Adipose tissue (tissue), 3 donors: Measurements from ENCODE around the gene ST3GAL2. TPM values are rescaled to one million over a fixed set of nuclear protein-coding genes. Genes with fewer than 3 reads are reported as not detected.
"Not testable (repeated sequence)": the region's sequence is repeated elsewhere in the genome, so short reads cannot be mapped to it uniquely, and the experiment has no call there.

Source experiments
- H3K27ac ChIP-seq: one replicate; pipeline ENCODE4 v1.5.1; 2013; ENCODE audit warnings: low read depth, low read length
- WGBS, 3 donors: extraction: QIAGEN DNeasy Blood & Tissue Kit; methylation state at CpG; one replicate each; pipeline ENCODE4 v1.1.7; 2013; 5-methylcytosine and 5-hydroxymethylcytosine counted together
- polyA plus RNA-seq, 3 donors: library from polyadenylated mRNA; stranded (reverse); fragments of 200-250 nt; gene quantifications; one replicate each; pipeline ENCODE4 v1.2.3, GENCODE V29; 2013
- donor health status: healthy with polysubstance abuse.
- donor health status: Bipolar disorder and iron deficiency.
- donor health status: healthy.

Gene ST3GAL2
- polyA plus RNA-seq, 3 donors, result 3.3 to 11.9 (median 10.5) TPM

DNA sequence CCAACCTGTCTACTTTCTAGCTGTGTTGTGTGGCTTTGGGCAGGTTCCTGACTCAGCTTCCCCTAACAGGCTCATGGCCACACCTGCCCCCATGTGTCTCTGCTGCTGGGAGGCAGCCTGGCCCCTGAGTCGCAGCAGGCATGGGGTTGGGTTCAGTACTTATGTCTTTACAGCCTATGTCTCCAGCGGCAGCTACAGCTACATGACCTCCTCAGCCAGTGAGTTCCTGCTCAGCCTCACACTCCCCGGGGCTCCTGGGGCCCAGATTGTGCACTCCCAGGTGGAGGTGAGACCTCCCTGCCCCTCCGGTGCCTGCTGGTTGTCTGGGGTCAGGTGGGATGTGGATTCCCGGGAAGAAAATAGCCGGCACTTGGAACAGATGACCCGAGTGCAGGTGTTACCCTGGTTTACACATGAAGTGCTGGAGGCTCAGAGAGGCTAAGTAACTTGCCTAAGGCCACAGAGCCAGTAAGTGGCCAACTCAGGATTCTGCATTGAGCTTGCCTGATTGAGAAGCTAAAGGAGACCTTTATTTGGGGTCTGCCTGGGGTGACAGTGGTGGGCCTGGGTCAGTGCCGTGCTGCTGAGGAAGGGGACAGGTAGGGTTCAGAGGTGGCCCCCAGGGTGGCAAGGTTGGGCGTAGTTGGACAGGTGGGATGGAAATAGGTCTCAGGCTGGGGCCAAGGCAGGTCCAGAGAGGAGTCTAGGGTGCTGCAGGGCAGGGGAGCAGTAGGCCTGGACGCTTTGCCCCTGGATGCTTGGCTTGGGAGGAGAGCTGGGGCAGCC lies 31.4 kb upstream of the ST3GAL2 start:
- H3K27ac ChIP-seq, result no peak overlapping the region
- 93 to 95% (median 93%) methylated on average over 10 of the region's 10 CpGs for WGBS, 3 donors

DNA sequence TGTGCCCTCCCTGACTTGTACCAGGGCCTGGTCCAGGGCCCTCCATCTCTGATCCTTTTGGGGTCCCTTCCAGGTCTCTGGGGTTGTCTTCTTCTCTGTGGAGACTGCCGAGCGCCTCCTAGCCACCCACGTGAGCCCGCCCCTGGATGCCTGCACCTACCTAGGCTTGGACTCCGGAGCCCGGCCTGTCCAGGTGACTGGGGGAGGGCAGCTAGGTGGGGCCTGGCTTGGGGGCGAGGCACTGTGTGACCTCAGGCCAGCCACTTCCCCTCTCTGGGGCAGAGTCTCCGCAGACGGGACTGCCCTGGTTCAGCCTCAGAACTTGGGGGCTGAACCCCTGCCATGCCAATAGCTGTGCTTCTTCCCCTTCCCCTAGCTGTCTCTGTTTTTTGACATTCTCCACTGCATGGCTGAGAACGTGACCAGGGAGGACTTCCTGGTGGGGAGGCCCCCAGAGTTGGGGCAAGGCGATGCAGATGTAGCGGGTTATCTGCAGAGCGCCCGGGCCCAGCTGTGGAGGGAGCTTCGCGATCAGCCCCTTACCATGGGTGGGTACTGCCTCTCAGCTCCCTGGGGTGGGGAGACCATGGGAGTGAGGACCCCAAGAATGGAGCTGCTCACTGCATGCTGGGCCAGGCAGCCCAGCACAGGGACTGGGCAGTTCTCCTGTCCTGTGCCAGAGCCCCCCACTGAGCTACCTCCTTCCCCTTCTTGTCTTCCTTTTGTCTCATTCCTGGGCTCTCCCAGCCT lies 30.1 kb upstream of the ST3GAL2 start:
- 90 to 96% (median 93%) methylated on average over 14 to 16 of the region's 16 CpGs for WGBS, 3 donors
- no peak overlapping the region for H3K27ac ChIP-seq

DNA sequence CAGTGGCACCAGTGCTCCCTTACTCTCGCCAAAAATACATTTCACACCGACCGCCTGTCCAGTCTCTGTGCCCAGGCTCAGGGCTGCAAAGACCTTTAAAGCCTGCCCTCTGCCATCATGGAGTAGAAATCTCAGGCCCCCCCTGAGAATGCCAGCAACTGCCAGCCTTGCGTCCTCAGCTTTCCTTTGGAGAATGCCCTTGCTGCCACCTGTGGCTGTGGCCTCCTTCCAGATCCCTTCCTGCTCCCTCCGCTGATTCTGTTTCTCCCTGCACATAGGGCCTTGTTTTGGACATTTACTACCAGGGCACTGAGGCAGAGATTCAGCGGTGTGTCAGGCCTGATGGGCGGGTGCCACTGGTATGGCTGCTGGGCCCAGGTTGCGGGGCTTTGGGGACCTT lies 28.7 kb upstream of the ST3GAL2 start:
- H3K27ac ChIP-seq, result no peak overlapping the region
- WGBS, 3 donors, result 87 to 96% (median 95%) methylated on average over 8 of the region's 8 CpGs

DNA sequence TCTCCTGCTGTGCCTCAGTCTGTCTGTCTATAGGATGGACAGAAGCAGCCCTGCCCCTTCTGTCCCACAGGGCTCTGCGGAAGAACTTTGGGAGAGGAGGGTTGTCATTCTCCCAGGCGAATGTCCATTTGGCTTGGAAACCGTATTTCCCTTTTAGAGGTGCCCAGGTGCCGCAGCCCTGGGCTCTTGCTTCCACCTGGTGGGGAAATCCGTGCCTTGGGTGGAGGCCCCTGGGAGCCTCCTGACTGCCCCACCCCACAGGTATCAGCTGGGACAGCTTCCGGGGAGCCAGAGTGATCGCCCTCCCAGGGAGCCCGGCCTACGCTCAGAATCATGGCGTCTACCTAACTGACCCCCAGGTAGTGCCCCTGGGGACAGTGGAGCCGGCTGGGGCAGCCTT lies 28.2 kb upstream of the ST3GAL2 start:
- no peak overlapping the region for H3K27ac ChIP-seq
- WGBS, 3 donors, result 89 to 91% (median 90%) methylated on average over 11 of the region's 11 CpGs

DNA sequence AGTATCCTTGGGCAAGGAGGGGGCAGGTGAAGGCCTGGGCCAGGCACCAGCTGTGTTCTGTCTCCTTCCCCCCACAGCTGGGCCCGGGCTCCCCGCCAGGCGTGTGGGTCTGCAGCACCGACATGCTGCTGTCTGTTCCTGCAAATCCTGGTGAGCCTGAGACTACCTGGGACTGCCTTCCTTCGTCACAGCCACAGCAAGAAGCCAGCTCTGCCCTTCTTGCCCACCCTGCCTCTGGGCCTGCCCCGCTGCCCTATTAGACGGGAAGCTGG lies 27.8 kb upstream of the ST3GAL2 start:
- WGBS, 3 donors, result 81 to 84% (median 83%) methylated on average over 7 of the region's 7 CpGs
- H3K27ac ChIP-seq, result no peak overlapping the region

DNA sequence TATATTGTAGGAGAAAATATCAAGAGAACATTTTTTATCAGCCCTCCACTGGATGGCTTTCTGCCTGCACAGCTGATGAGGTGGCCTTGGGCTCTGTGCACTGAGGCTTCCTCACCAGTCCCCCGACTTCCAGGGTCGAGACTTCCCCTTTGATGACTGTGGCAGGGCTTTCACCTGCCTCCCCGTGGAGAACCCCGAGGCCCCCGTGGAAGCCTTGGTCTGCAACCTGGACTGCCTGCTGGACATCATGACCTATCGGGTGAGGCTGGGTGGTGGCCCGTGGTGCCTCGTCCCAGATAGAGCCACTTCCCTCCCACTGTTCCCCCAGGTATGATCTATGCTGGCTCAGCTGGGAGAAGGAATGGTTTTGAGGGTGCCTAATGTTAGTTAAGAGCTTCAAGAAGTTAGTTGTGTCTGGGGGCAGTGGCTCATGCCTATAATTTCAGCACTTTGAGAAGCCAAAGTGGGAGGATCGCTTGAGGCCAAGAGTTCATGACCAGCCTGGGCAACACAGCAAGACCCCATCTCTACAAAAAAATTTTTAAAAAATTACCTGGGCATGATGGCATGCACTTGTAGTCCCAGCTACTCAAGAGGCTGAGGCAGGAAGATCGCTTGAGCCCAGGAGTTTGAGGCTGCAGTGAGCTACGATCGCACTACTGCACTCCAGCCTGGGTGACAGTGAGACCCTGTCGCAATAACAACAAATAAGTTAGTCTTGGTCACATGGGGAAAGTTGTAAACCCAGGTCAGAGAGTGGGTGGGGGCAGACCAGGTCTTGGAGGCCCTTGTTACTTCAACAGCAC lies 27.3 kb upstream of the ST3GAL2 start:
- no peak overlapping the region for H3K27ac ChIP-seq
- 86 to 94% (median 88%) methylated on average over 13 of the region's 13 CpGs for WGBS, 3 donors

DNA sequence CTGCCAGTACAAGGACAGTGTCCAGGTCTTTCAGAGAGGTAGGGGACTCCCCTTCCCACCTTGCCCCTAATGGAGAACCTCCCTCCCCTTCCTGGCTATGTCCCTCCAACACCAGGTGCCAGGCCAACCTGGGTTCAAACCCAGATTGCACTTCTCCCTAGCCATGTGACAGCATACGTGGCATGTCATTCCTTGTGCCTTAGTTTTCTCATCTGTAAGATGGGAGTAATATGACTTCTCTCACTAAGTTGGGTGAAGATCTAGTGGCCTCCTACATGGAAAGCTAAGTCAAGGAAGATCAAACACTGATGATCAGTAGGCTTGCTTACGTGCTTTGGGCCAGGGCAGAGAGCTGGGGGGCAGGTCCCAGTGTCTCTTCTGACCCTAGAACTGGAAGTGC lies 24.3 kb upstream of the ST3GAL2 start:
- 94 to 98% (median 97%) methylated on average over 2 of the region's 2 CpGs for WGBS, 3 donors

DNA sequence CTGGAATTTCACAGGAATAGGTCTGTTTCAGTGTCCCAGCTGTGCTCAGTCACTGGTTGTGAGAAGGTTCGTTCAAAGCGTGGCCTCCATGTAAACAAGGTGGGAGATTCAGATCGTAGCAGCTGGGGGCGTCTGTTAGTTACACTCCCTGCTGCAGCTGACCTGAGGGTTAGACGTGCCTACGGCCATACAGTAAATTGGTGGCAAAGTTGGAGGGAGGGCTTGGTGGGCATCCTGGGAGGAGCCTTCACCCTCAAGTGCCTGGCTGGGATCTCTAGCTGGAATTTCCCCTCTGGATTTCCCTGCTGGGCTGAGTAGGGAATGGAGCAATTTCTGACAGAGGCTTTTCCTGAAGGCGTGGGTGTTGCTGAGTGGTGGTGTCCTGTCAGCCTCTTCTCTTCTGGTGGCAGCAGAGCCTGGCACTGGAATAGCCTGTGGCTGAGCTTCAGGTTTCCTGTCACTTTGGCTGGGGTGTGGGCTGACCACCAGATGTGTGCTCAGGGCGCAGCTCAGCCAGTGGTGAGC lies 21.9 kb upstream of the ST3GAL2 start:
- no peak overlapping the region for H3K27ac ChIP-seq
- WGBS, 3 donors, result 69 to 88% (median 71%) methylated on average over 8 of the region's 8 CpGs

More for the DNA sequence above, 24.3 kb upstream of the ST3GAL2 start:
- no peak overlapping the region for H3K27ac ChIP-seq

DNA sequence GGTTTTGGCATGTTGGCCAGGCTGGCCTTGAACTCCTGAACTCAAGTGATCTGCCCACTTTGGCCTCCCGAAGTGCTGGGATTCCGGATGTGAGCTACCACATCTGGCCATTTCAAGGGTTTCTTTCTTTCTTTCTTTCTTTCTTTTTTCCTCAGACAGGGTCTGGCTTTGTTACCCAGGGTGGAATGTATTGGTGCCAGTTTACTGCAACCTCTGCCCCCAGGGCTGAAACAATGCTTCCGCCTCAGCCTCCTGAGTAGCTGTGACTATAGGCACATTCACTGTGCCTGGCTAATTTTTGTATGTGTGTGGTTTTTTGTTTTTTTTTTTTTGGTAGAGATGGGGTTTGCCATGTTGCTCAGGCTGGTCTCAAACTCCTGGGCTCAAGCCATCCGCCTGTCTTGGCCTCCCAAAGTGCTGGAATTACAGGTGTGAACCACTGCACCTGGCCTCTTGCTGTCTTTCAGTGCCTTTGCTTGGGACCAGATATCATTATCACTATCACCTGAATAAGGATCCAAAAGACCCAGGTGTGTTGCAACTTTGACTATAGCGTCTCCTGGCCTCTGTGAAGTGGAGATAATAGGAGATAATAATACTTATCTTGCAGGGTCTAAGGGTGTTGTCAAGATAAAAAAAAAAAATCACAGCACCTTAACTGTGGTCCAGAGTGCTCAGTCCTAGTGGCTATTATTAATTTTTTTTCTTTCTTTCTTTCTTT lies 18.7 kb upstream of the ST3GAL2 start:
- H3K27ac ChIP-seq, result no peak overlapping the region
- WGBS, 3 donors, result 65 to 96% (median 94%) methylated on average over 5 of the region's 5 CpGs

DNA sequence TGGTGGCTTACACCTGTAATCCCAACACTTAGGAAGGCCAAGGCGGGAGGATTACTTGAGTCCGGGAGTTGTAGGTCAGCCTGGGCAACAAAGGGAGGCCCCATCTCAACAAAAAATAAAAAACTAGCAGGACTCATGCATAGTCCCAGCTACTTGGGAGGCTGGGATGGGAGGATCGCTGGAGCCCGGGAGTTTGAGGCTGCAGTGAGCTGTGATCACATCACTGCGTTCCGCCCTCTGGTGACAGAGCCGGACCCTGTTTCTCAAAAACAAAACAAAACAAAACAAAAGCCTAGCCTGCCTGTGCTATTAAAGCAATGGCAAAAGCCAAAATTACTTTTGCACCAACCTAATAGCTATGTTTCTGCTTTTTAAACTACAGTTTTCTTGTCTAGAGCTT lies 17.0 kb upstream of the ST3GAL2 start:
- WGBS, 3 donors, result 84 to 92% (median 86%) methylated on average over 7 of the region's 7 CpGs
- H3K27ac ChIP-seq, result no peak overlapping the region

DNA sequence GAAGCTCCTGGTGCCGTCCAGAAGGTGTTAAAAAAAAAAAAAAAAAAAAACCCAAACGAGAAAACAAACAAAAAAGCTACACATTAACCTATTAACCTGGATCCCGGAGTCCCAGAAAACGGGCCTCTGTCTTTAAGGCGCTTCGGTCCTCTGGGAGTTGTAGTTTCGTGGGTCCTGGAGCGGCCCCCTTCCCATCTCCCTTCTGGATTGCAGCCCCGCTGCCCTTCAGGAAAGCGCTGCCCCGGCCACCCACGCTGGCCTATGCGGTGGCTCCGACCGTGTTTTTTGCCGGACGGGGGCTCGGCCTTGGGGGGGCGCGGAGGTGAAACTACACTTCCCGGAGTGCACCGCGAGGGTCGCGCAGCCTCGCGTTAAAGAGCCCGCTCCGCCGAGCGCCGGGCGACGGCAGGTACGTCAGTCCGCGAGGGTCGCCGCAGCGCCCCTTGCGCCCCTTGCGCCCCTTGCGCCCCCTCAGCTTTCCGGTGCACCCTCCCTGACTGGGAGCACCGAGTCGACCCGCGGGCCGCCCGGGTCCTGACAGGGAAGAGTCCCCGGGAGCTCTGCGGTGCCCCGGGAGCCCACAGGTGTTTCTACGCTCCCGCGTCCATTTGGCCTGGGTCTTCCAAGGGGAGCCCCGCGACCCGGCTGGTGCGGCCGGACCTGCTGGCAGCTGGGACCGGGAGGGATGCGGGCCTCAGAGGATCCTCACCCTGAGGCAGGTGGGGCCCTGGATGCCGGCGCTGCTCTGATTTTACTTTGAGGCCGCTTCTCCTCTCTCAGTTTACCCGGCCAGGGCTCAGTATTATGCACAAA lies 15.5 kb upstream of the ST3GAL2 start, which contains the start of gene FCSK:
Gene FCSK, plus strand, starts transcription at position 374 of the 813 bp plus-strand sequence. CDS start 8,596 bp downstream, outside the sequence.
- H3K27ac ChIP-seq, result peak within 1 kb of the TSS; percentile 70
- 0 to 1% (median 1%) methylated on average over 63 to 67 of the region's 67 CpGs for WGBS, 3 donors

DNA sequence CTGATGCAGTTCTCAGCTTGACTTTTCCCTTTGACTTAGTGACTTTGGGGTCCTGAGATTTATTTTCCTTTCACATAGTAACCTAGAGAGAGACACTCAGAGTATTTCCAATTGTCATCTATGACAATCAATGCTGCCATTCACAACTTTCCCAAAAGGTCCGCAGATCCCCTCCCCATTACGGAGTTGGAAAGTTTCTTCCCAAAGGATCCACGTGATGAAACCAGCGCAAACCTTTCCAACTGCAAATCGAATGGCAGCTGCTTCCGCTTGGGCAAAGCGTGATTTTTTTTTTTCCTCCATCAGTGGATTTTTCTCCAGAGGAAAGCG lies 15.0 kb upstream of the ST3GAL2 start:
- no peak overlapping the region for H3K27ac ChIP-seq
- WGBS, 3 donors, result 0 to 1% (median 0%) methylated on average over 8 of the region's 8 CpGs

DNA sequence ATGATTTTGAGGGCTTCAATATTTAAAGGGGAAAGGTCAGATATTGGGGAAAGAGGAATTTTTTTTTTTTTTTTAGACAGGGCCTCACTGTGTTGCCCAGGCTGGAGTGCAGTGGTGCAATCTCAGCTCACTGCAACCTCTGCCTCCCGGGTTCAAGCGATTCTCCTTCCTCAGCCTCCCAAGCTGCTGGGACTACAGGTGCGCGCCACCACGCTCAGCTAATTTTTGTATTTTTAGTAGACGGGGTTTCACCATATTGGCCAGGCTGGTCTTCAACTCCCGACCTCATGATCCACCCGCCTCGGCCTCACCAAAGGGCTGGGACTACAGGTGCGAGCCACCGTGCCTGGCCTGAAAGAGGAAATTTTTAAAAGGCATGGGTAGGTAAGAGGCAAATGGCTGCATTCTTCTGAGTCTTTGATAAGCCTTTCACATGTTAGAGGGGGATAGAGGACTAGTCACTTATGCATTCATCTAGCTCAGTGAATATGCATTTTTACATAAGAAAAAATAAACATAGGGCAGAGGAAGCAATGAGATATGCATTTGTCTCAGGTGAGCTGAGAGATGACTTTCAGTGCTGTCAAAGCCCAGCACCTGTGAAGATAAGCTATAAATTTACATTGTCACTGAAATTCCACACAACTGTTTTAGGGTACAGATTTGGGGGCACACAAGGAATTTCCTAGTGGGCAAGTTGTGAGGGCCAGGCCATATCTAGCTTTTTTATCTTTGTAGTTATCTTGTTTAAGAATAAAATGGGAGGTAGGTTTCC lies 14.4 kb upstream of the ST3GAL2 start:
- 95 to 98% (median 97%) methylated on average over 11 of the region's 11 CpGs for WGBS, 3 donors
- H3K27ac ChIP-seq, result no peak overlapping the region

DNA sequence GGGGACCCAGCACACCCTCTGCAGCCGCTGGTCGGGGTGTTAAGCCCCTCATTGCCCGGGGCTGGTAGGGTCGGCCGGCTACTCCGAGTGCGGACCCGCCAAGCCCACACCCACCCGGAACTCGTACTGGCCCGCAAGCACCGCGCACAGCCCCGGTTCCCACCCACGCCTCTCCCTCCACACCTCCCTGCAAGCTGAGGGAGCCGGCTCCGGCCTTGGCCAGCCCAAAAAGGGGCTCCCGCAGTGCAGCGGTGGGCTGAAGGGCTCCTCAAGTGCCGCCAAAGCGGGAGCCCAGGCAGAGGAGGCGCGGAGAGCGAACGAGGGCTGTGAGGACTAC lies 12.1 kb upstream of the ST3GAL2 start:
- 43 to 65% (median 52%) methylated on average over 17 to 25 of the region's 25 CpGs for WGBS, 3 donors
- H3K27ac ChIP-seq, result not testable (repeated sequence)

DNA sequence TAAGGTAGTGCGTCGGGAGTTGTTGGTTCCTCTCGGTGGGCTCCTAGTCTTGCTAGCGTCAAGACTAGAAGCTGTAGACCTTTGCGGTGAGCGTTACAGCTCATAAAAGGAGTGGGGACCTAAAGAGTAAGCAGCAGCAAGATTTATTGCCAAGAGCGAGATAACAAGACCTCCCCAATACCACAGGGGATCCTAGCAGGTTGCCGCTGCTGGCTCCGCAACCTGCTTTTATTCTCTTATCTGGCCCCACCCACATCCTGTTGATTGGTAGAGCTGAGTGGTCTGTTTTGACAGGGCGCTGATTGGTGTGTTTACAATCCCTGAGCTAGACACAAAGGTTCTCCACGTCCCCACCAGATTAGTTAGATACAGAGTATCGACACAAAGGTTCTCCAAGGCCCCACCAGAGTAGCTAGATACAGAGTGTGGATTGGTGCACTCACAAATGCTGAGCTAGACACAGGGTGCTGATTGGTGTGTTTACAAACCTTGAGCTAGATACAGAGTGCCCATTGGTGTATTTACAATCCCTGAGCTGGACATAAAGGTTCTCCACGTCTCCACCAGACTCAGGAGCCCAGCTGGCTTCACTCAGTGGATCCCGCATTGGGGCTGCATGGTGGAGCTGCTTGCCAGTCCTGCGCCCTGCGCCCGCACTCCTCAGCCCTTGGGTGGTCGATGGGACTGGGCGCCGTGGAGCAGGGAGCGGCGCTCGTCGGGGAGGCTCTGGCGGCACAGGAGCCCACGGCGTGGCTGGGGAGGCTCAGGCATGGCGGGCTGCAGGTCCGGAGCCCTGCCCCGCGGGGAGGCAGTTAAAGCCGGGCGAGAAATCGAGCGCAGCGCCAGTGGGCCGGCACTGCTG lies 11.5 kb upstream of the ST3GAL2 start:
- WGBS, 3 donors, result 72 to 77% (median 73%) methylated on average over 36 to 37 of the region's 37 CpGs
- not testable (repeated sequence) for H3K27ac ChIP-seq

DNA sequence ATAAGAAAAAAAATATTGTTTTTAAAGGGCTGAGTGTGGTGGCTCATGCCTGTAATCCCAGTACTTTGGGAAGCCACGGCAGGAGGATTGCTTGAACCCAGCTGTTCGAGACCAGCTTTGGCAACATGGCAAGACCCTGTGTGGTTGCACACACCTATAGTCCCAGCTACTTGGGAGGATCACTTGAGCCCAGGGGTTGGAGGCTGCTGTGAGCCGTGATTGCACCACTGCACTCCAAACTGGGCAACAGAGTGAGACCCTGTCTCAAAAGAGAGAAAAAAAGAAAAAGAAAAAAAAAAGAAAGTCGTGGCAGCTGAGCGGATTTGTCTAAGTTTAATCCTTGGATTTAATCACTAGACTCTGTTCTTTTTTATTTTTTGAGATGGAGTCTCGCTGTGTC lies 9.2 kb upstream of the ST3GAL2 start:
- WGBS, 3 donors, result 90 to 94% (median 92%) methylated on average over 6 of the region's 6 CpGs
- H3K27ac ChIP-seq, result no peak overlapping the region
